GM12872 (cell line): ENCODE results near the gene ARHGEF28.

Source experiments
- CTCF ChIP-seq: IDR thresholded peaks from 3 replicates; pipeline ENCODE4 v1.5.1; 2011; ENCODE audit warnings: low read depth, mild to moderate bottlenecking, low read length, moderate library complexity; ENCODE audit not compliant: insufficient read depth

ARHGEF28 gene

DNA sequence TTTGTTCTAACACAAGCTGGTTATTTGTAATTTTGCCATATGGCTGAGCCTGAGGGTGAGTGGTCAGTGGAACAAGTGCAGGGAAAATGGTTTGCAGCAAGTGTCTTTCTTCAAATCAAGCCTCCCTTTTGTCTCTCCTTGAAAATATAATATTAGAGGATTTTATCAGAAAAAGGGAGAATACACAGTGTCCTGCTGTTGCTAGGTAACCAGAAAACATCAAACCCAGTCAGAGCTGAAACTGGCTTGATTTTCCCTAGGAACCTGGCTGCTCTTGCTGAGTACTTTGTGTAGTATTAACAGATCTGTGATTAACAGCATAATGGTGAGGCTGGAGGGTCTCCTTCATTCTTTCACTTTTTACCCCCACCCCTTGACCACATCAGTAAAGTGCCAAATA is 314.0 kb downstream of the ARHGEF28 start:
- TF ChIP-seq CTCF, result no peak

GRCh38 chr5:73940801-73941200 is 314.8 kb downstream of the ARHGEF28 start:
- no peak for TF ChIP-seq CTCF

DNA sequence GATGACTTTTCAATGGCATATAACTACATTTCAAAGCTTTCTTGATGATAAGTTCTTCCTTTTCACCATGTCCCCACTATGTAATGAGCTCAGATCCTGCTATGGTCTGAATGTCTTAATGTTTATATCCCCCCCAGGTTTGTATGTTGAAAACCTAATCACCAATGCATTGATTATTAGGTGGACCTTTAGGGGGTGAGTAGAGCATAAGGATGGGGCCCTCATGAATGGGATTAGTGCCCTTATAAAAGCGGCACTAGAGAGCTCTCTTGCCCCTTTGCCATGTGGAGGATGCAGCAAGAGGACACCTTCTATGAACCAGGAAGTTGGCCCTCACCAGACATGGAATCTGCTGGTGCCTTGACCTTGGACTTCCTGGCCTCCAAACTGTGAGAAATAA is 316.8 kb downstream of the ARHGEF28 start:
- TF ChIP-seq CTCF, result no peak

DNA sequence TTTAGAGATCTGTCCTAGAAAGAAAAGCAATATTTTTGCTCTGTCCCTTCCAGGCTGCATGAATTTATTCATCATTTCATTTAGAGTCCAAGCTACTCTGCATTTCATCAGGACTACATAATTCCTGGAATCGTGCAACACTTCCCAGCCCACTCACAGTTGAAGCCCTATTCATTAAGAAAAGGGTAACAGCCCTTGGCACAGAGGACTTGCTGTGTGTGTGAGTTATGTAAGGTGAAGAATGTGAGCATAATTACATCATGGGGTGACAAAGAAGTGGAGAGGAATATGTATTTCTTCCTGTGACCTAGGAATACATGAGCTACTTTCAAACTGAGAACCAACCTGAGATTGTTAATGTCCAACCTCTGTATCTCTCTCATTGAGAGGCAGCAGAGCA is 317.4 kb downstream of the ARHGEF28 start:
- no peak for TF ChIP-seq CTCF

DNA sequence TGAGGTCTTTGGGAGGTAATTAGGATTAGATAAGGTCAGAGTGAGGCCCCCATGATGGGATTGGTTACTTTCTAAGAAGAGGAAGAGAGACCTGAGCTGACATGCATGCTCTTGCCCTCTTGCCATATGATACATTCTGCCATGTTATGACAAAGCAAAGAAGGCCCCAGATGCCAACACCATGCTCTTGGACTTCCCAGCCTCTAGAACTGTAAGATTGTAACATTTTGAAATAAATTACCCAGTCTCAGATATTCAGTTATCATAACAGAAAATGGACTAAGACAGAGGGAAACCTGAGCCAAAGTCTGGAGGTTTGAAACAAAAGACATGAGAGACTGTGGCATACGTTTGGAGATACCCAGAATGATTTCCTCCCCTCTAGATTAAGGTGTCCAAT is 318.6 kb downstream of the ARHGEF28 start:
- no peak for TF ChIP-seq CTCF

DNA sequence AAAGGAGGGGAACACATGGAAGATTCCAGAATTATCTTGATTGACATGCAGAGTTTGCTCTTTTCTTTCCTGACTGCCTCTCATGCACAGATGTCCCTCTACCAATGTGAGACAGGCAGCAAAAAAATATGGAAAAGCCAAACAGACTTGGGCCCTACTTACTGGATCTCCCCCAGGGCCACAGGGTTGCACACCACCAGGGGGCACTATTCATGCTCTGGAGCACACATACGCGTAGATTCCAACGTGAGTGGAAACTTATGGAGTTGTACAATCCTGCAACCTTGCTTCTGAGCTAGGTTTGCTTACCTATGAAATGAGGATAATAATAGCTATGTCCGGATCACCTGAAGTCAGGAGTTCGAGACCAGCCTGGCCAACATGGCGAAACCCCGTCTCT is 319.5 kb downstream of the ARHGEF28 start:
- TF ChIP-seq CTCF, result peak; percentile 50

GRCh38 chr5:73946278-73946677 is 320.3 kb downstream of the ARHGEF28 start:
- TF ChIP-seq CTCF, result no peak

- TF ChIP-seq CTCF, result no peak
Measured at GRCh38 chr5:73946919-73947602, 321.1 kb downstream of the ARHGEF28 start.
